ENCODE data around the gene PPP1R8.
"Not testable (repeated sequence)": the region's sequence is repeated elsewhere in the genome, so short reads cannot be mapped to it uniquely, and the experiment has no call there.

The PPP1R8 gene

DNA sequence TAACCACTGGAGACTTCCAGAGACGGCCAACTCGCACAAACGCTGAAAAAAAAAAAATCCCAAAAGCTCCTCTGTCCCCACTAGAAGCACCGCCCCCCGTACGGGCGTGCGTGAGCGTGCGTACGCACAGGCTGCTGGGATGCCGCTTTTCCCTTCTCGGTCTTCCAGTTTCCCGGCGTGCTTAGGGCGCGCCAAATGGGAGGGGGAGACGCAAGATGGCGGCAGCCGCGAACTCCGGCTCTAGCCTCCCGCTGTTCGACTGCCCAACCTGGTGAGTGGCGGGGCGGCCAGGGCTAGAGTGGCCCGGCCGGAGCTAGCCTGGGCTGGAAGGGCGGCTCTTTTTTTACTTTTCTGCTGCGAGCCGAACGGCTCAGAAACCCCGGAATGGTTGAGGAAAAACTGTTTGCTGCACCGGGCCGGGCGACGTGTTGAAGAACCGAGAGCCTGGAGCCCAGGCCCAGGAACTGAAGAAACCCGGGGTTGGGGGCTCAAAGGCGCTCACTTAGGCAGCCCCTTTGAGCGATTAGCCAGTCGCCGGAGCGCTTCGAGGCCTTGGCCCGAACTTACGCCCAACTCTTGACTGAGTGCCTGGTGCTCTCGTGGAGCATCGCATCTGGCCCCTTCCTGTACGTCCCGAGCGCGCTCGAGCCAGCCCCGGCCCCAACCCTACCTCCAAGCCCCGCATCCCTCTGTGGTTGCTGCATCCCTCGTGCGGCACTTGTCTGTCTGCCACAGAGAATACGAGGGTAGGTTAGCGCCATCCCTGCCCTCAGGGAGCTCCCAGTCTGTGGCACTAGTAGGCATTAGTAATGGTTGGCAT is at the start of gene PPP1R8:
Gene PPP1R8, plus strand, starts transcription at position 162 of the 820 bp plus-strand sequence. Its CDS starts 54 bp downstream, at position 216.
- peak; percentile 95 for DNase-seq (ENCODE audit: low spot score)

DNA sequence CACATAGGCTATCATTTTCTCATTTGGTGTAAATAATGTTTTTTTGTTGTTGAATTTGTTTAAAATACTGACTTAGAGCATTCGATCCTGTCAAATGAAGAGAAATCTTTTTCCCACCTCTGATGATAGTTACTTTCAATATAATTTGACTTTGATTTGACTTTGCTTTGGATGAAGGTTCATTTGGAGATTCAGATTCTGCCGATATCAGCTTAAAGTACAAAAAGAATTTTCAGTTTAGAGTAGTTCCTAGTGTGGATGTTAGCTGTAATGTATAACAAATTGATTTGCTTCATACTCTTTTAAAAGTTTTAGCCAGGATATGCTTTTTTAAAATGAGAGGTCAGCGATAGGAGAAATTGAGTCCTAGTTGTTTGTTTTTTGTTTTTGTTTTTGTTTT is 47.6 kb upstream of the PPP1R8 start:
- no peak for DNase-seq (ENCODE audit: low spot score)

- no peak for DNase-seq (ENCODE audit: low spot score)
Measured at GRCh38 chr1:27784700-27785099, 45.9 kb upstream of the PPP1R8 start.

DNA sequence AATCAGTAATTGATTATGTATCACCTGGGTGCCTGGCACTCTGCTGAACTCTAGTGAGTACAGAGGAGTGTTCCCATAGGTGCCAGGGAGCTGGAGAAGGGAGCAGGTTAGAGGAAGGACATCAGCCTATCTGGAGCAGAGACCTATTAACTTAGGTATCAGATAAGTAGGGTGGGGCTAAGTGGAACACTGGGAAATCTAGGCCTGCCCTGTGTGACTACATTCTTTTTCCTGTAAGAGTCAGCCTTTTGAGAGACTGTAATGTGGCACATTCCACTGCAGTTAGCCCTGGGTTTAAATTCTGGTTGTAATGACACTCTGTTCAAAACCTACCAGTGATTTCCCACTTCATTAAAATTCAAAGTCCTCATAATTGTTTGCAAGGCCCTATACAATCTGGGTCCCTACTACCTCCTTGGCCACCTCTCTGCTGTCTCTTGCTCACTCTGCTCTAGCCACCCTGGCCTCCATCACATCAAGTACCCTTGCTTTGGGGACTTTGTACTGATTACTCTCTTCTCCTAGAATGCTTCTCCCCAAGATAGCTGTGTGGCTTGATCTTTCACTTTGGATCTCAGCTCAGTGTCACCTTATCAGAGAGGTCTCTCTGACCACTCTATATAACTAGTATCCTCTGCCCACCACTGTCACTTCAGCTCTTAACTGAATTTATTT is 44.7 kb upstream of the PPP1R8 start:
- peak; percentile 21 for DNase-seq (ENCODE audit: low spot score)

DNA sequence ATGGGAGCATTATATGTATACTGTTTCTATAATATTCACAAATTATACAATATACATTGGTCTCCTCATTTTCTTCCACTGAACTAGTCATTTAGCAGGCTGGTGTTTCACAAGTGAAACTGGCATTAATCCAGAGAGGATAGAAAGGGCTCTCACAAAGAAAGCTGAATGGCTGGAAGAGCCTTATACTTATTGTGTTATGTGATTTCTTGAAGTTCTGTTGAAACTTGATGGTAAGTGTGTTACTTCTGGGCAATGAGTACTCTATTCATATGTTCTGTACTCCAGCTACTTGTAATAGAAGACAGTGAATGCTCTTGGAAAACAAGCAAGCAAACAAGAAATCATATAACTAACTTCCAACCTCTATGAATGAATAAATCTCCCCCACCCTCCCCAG is 42.7 kb upstream of the PPP1R8 start:
- DNase-seq (ENCODE audit: low spot score): no peak

GRCh38 chr1:27789540-27790041 is 41.0 kb upstream of the PPP1R8 start:
- DNase-seq (ENCODE audit: low spot score): no peak

GRCh38 chr1:27790270-27790669 is 40.3 kb upstream of the PPP1R8 start:
- not testable (repeated sequence) for DNase-seq (ENCODE audit: low spot score)

- no peak for DNase-seq (ENCODE audit: low spot score)
Measured at GRCh38 chr1:27795601-27796000, 35.0 kb upstream of the PPP1R8 start.

DNA sequence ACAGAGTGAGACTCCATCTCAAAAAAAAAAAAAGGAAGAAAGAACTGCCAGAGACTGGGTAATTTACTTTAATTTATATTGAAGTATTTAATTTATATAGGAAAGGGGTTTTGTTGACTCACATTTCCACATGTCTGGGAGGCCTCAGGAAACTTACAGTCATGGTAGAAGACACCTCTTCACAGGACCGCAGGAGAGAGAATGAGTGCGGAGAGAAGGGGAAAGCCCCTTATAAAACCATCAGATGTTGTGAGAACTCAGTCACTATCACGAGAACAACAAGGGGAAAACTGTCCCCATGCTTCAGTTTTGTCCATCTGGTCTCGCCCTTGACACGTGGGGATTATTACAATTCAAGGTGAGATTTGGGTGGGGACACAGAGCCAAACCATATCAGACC is 25.8 kb upstream of the PPP1R8 start:
- DNase-seq (ENCODE audit: low spot score): no peak

DNA sequence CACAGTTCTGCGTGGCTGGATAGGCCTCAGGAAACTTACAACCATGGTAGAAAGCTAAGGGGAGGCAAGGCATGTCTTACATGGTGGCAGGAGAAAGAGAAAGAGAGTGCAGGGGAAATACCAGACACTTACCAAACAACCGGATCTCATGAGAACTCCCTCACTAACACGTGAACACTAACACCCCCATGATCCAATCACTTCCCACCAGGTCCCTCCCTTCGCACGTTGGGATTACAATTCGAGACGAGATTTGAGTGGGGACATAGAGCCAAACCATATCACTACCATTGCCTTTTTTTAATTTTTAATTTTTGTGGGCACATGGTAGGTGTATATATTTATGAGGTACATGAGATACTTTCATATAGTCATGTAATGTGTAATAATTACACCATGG is 23.8 kb upstream of the PPP1R8 start:
- DNase-seq (ENCODE audit: low spot score): no peak

- DNase-seq (ENCODE audit: low spot score): no peak
Measured at GRCh38 chr1:27807385-27807784, 23.2 kb upstream of the PPP1R8 start.

GRCh38 chr1:27808131-27808530 is 22.5 kb upstream of the PPP1R8 start:
- DNase-seq (ENCODE audit: low spot score): not testable (repeated sequence)

DNA sequence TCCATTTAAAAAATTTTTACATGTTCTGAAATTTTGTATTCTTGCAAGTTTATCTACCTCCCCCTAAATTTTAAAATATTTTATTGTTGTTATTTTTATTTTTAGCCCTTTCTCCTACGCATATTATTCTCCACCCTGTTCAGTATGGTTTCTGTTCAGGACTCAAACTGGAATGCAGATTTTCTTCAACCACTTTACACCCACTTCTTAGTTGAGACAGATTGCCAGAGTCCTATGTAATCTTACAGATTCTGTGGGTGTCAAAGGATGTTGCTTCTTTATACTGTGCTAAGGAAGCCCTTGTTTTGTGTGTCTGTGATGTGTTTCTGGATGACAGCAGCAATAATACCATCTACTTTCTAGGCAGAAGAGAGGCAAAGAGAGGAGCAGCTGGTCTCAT is 20.7 kb upstream of the PPP1R8 start:
- DNase-seq (ENCODE audit: low spot score): no peak

- no peak for DNase-seq (ENCODE audit: low spot score)
Measured at GRCh38 chr1:27811741-27812500, 18.7 kb upstream of the PPP1R8 start.

DNA sequence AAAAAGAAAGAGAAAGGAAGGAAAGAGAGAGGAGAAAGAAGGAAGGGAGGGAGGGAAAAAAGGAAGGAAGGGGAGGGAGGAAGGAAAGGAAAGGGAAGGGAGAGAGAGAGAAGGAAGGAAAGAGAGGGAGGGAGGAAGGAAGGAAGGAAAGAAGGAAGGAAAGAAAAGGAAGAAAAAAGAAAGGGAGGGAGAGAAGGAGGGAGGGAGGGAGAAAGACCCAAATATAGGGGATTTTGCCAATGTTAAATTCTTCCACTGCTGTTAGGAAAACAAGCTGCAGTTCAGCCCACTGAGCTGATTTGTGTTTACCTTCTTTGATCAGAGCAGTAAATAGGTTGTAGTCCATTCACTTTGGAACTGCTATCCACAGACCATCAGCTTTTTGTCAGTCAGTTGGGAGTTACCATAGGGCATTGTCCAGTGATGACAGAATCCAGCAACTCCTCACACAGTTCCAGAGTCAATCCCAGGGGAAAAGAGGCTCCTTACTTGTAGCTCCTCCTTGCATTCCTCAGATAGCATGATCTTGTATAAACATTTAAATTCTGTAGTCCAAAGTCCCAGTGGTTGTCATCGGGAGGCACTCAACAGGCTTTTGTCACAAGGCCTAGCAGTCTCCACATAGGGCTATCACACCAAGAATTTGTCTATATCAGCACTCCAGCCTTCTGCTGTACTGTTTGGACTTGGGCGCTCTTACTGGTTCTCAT is 13.5 kb upstream of the PPP1R8 start:
- DNase-seq (ENCODE audit: low spot score): peak; percentile 48

- no peak for DNase-seq (ENCODE audit: low spot score)
Measured at GRCh38 chr1:27821761-27822315, 8.7 kb upstream of the PPP1R8 start.

DNA sequence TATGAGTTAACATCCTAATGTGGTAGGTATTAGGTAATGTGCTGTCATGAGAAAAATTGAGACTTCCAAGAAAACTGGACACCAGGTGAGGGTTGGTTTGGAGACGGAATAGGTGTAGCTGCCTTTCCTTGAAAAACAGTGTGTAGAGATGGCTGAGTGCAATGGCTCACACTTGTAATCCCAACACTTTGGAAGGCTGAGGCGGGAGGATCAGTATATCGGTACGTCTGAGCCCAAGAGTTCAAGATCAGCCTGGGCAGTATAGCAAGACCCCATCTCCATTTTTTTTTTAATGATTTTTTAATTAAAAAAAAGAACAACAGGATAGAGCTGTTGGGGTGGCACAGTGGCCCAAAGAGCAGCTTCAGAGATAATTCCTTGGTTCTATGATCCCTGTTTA is 6.8 kb upstream of the PPP1R8 start:
- no peak for DNase-seq (ENCODE audit: low spot score)

DNA sequence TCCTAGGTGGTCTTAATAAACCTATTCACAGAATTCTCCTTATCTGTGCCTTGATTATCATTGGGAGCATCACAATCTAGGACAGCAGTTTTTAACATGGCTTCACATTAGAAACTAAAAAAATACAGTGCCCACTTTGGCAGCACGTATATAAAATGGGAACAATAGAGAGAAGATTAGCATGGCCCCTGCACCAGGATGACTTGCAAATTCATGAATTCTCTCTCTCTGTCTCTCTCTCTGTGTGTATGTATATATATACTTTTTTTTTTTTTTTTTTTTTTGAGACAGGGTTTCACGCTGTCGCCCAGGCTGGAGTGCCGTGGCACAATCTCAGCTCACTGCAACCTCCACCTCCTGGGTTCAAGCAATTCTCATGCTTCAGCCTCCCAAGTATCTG is 6.2 kb upstream of the PPP1R8 start:
- DNase-seq (ENCODE audit: low spot score): no peak

- DNase-seq (ENCODE audit: low spot score): not testable (repeated sequence)
Measured at GRCh38 chr1:27829339-27829960, 1.1 kb upstream of the PPP1R8 start.

GRCh38 chr1:27831568-27832410 is 1.2 kb downstream of the PPP1R8 start:
- DNase-seq (ENCODE audit: low spot score): no peak

All from LoVo (cell line).